Left ventricle myocardium inferior (tissue), 1 donor: Measurements from ENCODE around the gene TMEM161A. TPM values are rescaled to one million over a fixed set of nuclear protein-coding genes. Genes with fewer than 3 reads are reported as not detected.
"Not testable (repeated sequence)": the region's sequence is repeated elsewhere in the genome, so short reads cannot be mapped to it uniquely, and the experiment has no call there.

Experiments used
- DNase-seq: peaks from one replicate; pipeline ENCODE4 v3.0.0-alpha.2; 2020
- H3K27ac ChIP-seq: fragments of 200-600 bp; replicated peaks from 2 replicates; pipeline ENCODE4 v1.8.0; 2021
- H3K27me3 ChIP-seq: fragments of 200-600 bp; 2 replicates; pipeline ENCODE4 v1.8.0; 2021; ENCODE audit warnings: low read depth
- H3K36me3 ChIP-seq: fragments of 200-600 bp; 2 replicates; pipeline ENCODE4 v1.8.0; 2021
- H3K4me1 ChIP-seq: fragments of 200-600 bp; 2 replicates; pipeline ENCODE4 v1.8.0; 2021
- H3K4me3 ChIP-seq: fragments of 200-600 bp; 2 replicates; pipeline ENCODE4 v1.8.0; 2021; ENCODE audit warnings: mild to moderate bottlenecking, moderate library complexity
- H3K9me3 ChIP-seq: fragments of 200-600 bp; replicated peaks from 2 replicates; pipeline ENCODE4 v1.8.0; 2021
- CTCF ChIP-seq: fragments of 200-600 bp; IDR thresholded peaks from 2 replicates; pipeline ENCODE4 v1.8.0; 2021; ENCODE audit warnings: antibody characterized with exemption, mild to moderate bottlenecking, borderline replicate concordance
- intact Hi-C: fragments of 100-400 bp; cut with micrococcal nuclease; formaldehyde crosslinking; loops from one replicate; pipeline ENCODE4 v1.11.0; 2022
- total RNA-seq: library from RNA; stranded (reverse); fragmentation: NEBNext Ultra II Directional; extraction: Animal tissue kit (Norgen Biotek cat#: 25700); gene quantifications from one replicate; pipeline ENCODE4 v1.2.1, GENCODE V29; 2021
- donor health status: DM: no; HTN: yes; CAD: no; lungs with severe emphysema.

The TMEM161A gene
- total RNA-seq, 1 donor from 2014 or later = 22.9 TPM

- H3K27ac ChIP-seq = peak overlapping the region; percentile 30
- TF ChIP-seq CTCF = no peak
- no peaks in the 10 kb centered on the region for H3K27me3 ChIP-seq
- no peak overlapping the region for H3K4me3 ChIP-seq
- H3K36me3 ChIP-seq = peaks cover 24% of the 10 kb centered on the region
- H3K9me3 ChIP-seq = peaks cover 7% of the 10 kb centered on the region
- intact Hi-C loops = no loop called here
- DNase-seq = no peak
- H3K4me1 ChIP-seq = no peaks in the 10 kb centered on the region
Observed at GRCh38 chr19:19152668-19153384, 14.5 kb upstream of the TMEM161A start.

- H3K9me3 ChIP-seq = peaks cover 7% of the 10 kb centered on the region
- TF ChIP-seq CTCF = no peak
- no peaks in the 10 kb centered on the region for H3K4me1 ChIP-seq
- no peak overlapping the region for H3K27ac ChIP-seq
- no peaks in the 10 kb centered on the region for H3K27me3 ChIP-seq
- peaks cover 36% of the 10 kb centered on the region for H3K36me3 ChIP-seq
- intact Hi-C loops = no loop called here
- DNase-seq = no peak
- no peak overlapping the region for H3K4me3 ChIP-seq
Observed at GRCh38 chr19:19151418-19151817, 13.1 kb upstream of the TMEM161A start.

GRCh38 chr19:19149435-19149834, 11.2 kb upstream of the TMEM161A start:
- intact Hi-C loops = no loop called here
- Histone ChIP-seq H3K27me3 (no peaks in the 10 kb centered on the region), H3K27ac (no peak overlapping the region), H3K36me3 (peaks cover 28% of the 10 kb centered on the region), H3K4me3 (no peak overlapping the region), H3K4me1 (peaks cover 7% of the 10 kb centered on the region), H3K9me3 (no peaks in the 10 kb centered on the region)
- TF ChIP-seq CTCF = no peak
- DNase-seq = no peak

- intact Hi-C loops, H3K27me3 ChIP-seq: not testable (repeated sequence)
Observed at GRCh38 chr19:19148504-19148903, 10.2 kb upstream of the TMEM161A start.

GRCh38 chr19:19147344-19147743, 9.1 kb upstream of the TMEM161A start:
- no peak for TF ChIP-seq CTCF
- Histone ChIP-seq H3K4me1 (peaks cover 7% of the 10 kb centered on the region), H3K27ac (no peak overlapping the region), H3K27me3 (no peaks in the 10 kb centered on the region), H3K36me3 (peaks cover 28% of the 10 kb centered on the region), H3K4me3 (no peak overlapping the region), H3K9me3 (no peaks in the 10 kb centered on the region)
- DNase-seq = no peak
- intact Hi-C loops = no loop called here

More at GRCh38 chr19:19148504-19148903, 10.2 kb upstream of the TMEM161A start:
- H3K4me1 ChIP-seq, H3K9me3 ChIP-seq, DNase-seq, H3K4me3 ChIP-seq, H3K27ac ChIP-seq: not testable (repeated sequence)
- H3K36me3 ChIP-seq = peaks cover 28% of the 10 kb centered on the region

- DNase-seq = no peak
- intact Hi-C loops = no loop called here
- H3K9me3 ChIP-seq = no peaks in the 10 kb centered on the region
Observed at GRCh38 chr19:19146865-19147264, 8.6 kb upstream of the TMEM161A start.

More at GRCh38 chr19:19146865-19147264, 8.6 kb upstream of the TMEM161A start:
- H3K4me3 ChIP-seq = no peak overlapping the region
- no peak overlapping the region for H3K27ac ChIP-seq
- peaks cover 7% of the 10 kb centered on the region for H3K4me1 ChIP-seq
- TF ChIP-seq CTCF = no peak
- peaks cover 28% of the 10 kb centered on the region for H3K36me3 ChIP-seq
- no peaks in the 10 kb centered on the region for H3K27me3 ChIP-seq
